Measurements from ENCODE around the gene TAF15.

TAF15 gene

DNA sequence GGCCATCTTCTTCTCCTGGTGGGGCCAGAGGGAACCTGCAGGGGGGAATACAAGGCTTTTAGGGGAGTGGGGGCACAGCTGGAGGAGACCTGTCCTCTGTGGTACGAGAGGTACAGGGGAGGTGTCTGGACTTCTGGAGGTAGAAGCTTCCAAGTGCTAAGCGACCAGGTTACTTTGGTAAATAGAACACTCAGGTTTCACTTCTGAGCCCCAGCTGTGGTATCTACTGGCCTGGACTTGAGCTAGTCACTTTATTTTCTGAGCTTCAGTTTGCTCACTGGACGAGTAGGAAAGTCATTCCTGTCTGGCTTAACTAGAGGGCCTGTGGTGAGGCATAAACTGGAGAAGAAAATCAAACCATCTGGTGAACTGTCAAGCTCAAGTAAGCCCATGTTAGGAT, 59.5 kb downstream of the TAF15 start, which contains the start of gene HEATR9:
TSS of gene HEATR9 (minus strand) at position 155 of the 400 bp plus-strand sequence. CDS start at position 6, 149 bp downstream.
- TF ChIP-seq, protein P1, sequence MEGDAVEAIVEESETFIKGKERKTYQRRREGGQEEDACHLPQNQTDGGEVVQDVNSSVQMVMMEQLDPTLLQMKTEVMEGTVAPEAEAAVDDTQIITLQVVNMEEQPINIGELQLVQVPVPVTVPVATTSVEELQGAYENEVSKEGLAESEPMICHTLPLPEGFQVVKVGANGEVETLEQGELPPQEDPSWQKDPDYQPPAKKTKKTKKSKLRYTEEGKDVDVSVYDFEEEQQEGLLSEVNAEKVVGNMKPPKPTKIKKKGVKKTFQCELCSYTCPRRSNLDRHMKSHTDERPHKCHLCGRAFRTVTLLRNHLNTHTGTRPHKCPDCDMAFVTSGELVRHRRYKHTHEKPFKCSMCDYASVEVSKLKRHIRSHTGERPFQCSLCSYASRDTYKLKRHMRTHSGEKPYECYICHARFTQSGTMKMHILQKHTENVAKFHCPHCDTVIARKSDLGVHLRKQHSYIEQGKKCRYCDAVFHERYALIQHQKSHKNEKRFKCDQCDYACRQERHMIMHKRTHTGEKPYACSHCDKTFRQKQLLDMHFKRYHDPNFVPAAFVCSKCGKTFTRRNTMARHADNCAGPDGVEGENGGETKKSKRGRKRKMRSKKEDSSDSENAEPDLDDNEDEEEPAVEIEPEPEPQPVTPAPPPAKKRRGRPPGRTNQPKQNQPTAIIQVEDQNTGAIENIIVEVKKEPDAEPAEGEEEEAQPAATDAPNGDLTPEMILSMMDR (IDR thresholded peaks at IDR 0.05; ENCODE audit: insufficient read depth, low read length, poor library complexity, severe bottlenecking) = no peak
- DNase-seq (ENCODE audit: extremely low read depth, insufficient read length) = no peak
- Histone ChIP-seq H3K36me3 (ENCODE audit: control insufficient read depth, insufficient read depth, low read length) (no peaks in the 10 kb centered on the region; the same call in none of the 2 replicates), H3K4me3 (replicated peaks; ENCODE audit: low read depth, low read length) (no peak within 1 kb of the TSS), H3K27me3 (replicated peaks; ENCODE audit: control insufficient read depth, insufficient read depth, low read length) (no peaks in the 10 kb centered on the region)

DNA sequence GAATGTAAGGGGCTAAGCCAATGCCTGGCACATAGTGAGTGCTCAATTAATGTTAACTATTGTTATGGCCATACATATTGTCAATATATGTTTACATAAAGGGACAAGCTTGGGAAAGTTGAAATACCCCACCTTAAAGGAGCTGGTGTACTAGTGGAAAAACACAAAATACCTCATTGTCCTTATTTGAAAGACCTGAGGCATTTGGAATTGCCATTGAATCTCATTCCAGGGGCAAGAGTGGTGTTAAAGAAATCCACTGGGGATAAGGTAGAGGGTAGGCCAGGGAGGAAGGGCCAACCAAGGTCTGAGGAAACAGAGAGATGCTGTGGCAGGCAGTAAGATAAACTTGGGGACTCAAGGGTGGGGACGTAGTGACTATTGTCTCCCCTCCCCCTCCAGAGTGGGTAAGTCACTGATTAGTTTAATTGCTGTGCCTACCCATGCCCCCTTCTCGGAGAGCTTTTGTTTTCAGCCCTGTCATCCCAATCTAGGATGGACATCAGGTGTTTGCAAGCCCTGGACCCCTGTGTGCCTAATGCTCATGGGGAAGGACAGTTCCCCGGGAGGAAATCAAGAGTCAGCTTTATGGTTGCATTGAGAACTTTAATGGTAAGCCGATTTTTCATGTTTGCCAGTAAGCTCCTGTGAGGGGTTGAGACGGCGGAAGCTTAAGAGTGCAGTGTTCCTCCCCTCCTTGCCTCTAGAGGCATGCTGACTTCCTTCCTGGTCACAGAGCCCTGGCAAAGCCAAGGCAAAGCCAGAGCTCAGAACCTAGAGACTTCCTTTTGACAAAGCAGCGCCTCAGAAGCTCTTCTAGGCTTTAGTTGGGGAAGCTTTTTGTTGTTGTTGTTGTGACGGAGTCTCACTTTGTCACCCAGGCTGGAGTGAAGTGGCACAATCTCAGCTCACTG, 61.9 kb downstream of the TAF15 start:
- no peaks in the 10 kb centered on the region for H3K36me3 ChIP-seq (ENCODE audit: control insufficient read depth, insufficient read depth, low read length)
- TF ChIP-seq, protein P1 (IDR thresholded peaks at IDR 0.05; ENCODE audit: insufficient read depth, low read length, poor library complexity, severe bottlenecking) = no peak
- no peak overlapping the region for H3K4me3 ChIP-seq (replicated peaks; ENCODE audit: low read depth, low read length)
- no peak for DNase-seq (ENCODE audit: extremely low read depth, insufficient read length)
- H3K27me3 ChIP-seq (replicated peaks; ENCODE audit: control insufficient read depth, insufficient read depth, low read length) = no peaks in the 10 kb centered on the region

DNA sequence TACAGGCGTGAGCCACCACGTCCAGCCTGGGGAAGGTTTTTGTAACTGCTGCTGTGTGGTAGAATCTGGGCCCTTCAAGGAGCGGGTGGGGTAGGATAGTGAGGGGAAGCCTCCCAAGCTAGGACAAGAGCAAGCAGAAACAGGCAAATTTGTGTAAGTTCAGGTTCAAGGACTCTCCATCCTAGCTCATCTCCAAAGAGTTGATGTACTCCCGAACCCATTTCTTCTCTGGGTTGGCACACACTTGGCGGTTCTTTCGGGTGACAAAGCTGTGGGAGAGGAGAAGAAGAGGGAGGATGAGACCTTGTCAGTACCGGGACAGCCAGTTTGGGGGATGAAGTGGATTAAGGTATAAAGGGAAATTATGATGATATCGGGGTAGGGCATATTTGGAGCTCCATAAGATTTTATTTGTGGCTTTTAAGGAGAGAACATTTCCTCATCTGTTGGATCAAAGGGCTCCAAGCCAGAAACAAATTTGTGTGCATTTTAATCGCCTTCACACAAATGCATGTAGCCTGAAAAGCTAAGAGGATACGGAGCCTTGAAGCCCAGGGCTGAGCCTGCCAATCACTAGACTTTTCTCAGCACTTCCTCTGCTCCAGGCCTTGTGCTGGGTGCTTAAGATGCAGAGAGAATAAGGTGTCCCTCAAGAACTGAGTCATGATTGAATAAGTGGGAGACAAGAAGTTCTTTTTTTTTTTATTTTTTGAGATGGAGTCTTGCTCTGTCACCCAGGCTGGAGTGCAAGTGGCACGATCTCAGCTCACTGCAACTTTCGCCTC, 63.1 kb downstream of the TAF15 start:
- no peak for DNase-seq (ENCODE audit: extremely low read depth, insufficient read length)
- no peaks in the 10 kb centered on the region for H3K27me3 ChIP-seq (replicated peaks; ENCODE audit: control insufficient read depth, insufficient read depth, low read length)
- no peaks in the 10 kb centered on the region for H3K36me3 ChIP-seq (ENCODE audit: control insufficient read depth, insufficient read depth, low read length)
- TF ChIP-seq, protein P1 (IDR thresholded peaks at IDR 0.05; ENCODE audit: insufficient read depth, low read length, poor library complexity, severe bottlenecking) = no peak
- no peak overlapping the region for H3K4me3 ChIP-seq (replicated peaks; ENCODE audit: low read depth, low read length)

DNA sequence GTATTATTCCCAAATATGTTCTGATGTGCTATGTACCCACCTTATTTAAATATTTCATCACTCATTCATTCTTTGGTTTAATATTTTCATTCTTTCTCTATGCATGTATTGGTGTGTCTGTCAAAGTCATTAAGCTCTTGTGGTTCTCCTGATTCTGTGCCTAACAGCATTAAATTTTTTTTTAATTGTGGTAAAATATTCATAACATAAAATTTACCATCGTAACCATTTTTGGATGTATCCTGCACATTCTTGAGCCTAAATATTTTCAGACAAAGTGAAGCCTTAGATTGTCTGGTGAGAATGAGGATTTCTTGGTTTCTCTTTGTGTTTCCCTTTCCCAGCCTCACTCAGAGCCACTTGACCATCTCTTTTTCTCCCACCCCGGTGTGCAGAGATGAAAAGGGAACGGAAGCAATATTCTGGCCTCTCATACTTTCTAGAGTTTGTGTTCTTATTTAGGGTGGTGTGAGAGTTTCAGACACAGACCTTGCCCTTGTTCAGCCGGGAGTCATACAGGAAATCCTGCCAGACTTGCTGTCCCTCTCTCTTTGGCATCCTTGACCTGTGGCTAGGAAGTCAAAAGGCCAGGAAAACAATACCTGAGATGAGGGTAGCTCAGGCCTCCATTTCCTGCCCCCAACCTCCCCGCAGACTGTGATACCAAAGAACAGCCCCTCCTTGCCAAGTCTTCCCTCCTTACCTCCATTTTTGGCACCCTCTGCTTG, 66.0 kb downstream of the TAF15 start:
- H3K4me3 ChIP-seq (replicated peaks; ENCODE audit: low read depth, low read length) = no peak overlapping the region
- DNase-seq (ENCODE audit: extremely low read depth, insufficient read length) = no peak

DNA sequence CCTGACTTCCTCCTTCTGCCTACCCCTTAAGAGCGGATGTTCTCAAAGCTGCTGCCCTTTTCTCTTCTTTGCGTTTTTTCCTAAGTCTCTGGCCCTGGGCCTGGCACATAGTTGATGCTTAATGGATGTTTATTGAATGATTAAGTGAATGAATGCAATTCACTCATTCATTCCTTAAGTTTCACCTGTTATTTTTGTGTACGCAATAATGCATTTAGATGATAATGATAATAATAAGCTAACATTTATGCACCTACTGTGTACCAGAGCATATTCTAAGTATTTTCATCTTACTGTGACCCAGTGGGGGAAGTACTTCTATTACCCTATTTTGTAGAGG, 66.5 kb downstream of the TAF15 start:
- TF ChIP-seq, protein P1 (IDR thresholded peaks at IDR 0.05; ENCODE audit: insufficient read depth, low read length, poor library complexity, severe bottlenecking) = no peak
- Histone ChIP-seq H3K36me3 (ENCODE audit: control insufficient read depth, insufficient read depth, low read length) (no peaks in the 10 kb centered on the region), H3K27me3 (replicated peaks; ENCODE audit: control insufficient read depth, insufficient read depth, low read length) (no peaks in the 10 kb centered on the region), H3K4me3 (replicated peaks; ENCODE audit: low read depth, low read length) (no peak overlapping the region)
- no peak for DNase-seq (ENCODE audit: extremely low read depth, insufficient read length)

More for the DNA sequence above, 66.0 kb downstream of the TAF15 start:
- TF ChIP-seq, protein P1 (IDR thresholded peaks at IDR 0.05; ENCODE audit: insufficient read depth, low read length, poor library complexity, severe bottlenecking) = no peak
- Histone ChIP-seq H3K36me3 (ENCODE audit: control insufficient read depth, insufficient read depth, low read length) (no peaks in the 10 kb centered on the region), H3K27me3 (replicated peaks; ENCODE audit: control insufficient read depth, insufficient read depth, low read length) (no peaks in the 10 kb centered on the region)
